Cardiac fibroblast (primary cell): ENCODE data around the gene DDX27.

Experiments
- DNase-seq, 2 donors: peaks; one replicate each; pipeline versions ENCODE4 v3.0.0 to v3.0.0-alpha.2; 2010; ENCODE audit warnings: low read depth in 2 of 2
- H3K4me3 ChIP-seq, 2 donors: replicated peaks in 1 of 2; 1 replicate in 1 of 2; 2 replicates in 1 of 2; pipeline ENCODE4 v1.5.1; 2011; ENCODE audit warnings: low read depth in 2 of 2, low read length in 2 of 2, mild to moderate bottlenecking in 2 of 2, moderate library complexity in 1 of 2
- CTCF ChIP-seq: IDR thresholded peaks from one replicate; pipeline ENCODE4 v1.5.1; 2011; ENCODE audit warnings: low read depth, mild to moderate bottlenecking, low read length, inconsistent platforms

The DDX27 gene

GRCh38 chr20:49270177-49270576 is 51.0 kb downstream of the DDX27 start:
- peak overlapping the region in 1 of 2 donors; percentile 8 for H3K4me3 ChIP-seq
- DNase-seq = peak; percentile 48 to 55
- no peak for TF ChIP-seq CTCF

GRCh38 chr20:49270736-49271135 is 51.5 kb downstream of the DDX27 start:
- DNase-seq = no peak
- H3K4me3 ChIP-seq = no peak overlapping the region
- no peak for TF ChIP-seq CTCF

- no peak for DNase-seq
- H3K4me3 ChIP-seq = no peak overlapping the region
- TF ChIP-seq CTCF = no peak
Observed at GRCh38 chr20:49272654-49273053, 53.4 kb downstream of the DDX27 start.

GRCh38 chr20:49273696-49274277 is 54.6 kb downstream of the DDX27 start:
- TF ChIP-seq CTCF = no peak
- no peak for DNase-seq
- no peak overlapping the region for H3K4me3 ChIP-seq

- TF ChIP-seq CTCF = no peak
- DNase-seq = no peak
- H3K4me3 ChIP-seq = no peak overlapping the region
Observed at GRCh38 chr20:49275216-49275615, 56.0 kb downstream of the DDX27 start.

GRCh38 chr20:49275636-49276035 is 56.4 kb downstream of the DDX27 start:
- no peak for DNase-seq
- TF ChIP-seq CTCF = no peak
- H3K4me3 ChIP-seq = no peak overlapping the region
